HG03521 (cell line): ENCODE data around the gene MCRS1.
"Not testable (repeated sequence)": the region's sequence is repeated elsewhere in the genome, so short reads cannot be mapped to it uniquely, and the experiment has no call there.

Experiments used
- ATAC-seq: cut with Tn5 transposase; IDR thresholded peaks from one replicate; pipeline ENCODE4 v1.9.1; 2021; ENCODE audit warnings: mild to moderate bottlenecking, moderate library complexity; ENCODE audit not compliant: unreplicated experiment

The MCRS1 gene

GRCh38 chr12:49567611-49568441 is at the start of gene MCRS1:
MCRS1 (minus strand) TSS chr12:49568142; CDS start chr12:49566731, 1,411 bp downstream.
- peak; percentile 74 for ATAC-seq

- ATAC-seq = no peak
Measured at GRCh38 chr12:49616533-49617219, 48.7 kb upstream of the MCRS1 start.

GRCh38 chr12:49615725-49616124 is 47.8 kb upstream of the MCRS1 start:
- ATAC-seq = no peak

- no peak for ATAC-seq
Measured at GRCh38 chr12:49612210-49612609, 44.3 kb upstream of the MCRS1 start.

- not testable (repeated sequence) for ATAC-seq
Measured at GRCh38 chr12:49610785-49611184, 42.8 kb upstream of the MCRS1 start.

- no peak for ATAC-seq
Measured at GRCh38 chr12:49609875-49610154, 41.9 kb upstream of the MCRS1 start.

GRCh38 chr12:49609059-49609874 is 41.3 kb upstream of the MCRS1 start:
- no peak for ATAC-seq

- not testable (repeated sequence) for ATAC-seq
Measured at GRCh38 chr12:49605539-49605938, 37.6 kb upstream of the MCRS1 start, which contains the start of gene FAM186B. FAM186B (minus strand) TSS chr12:49605639; CDS start chr12:49605477, 162 bp downstream.

GRCh38 chr12:49604856-49605255 is 36.9 kb upstream of the MCRS1 start:
- no peak for ATAC-seq

GRCh38 chr12:49603721-49604120 is 35.8 kb upstream of the MCRS1 start:
- no peak for ATAC-seq

GRCh38 chr12:49599961-49600360 is 32.0 kb upstream of the MCRS1 start:
- no peak for ATAC-seq

- no peak for ATAC-seq
Measured at GRCh38 chr12:49598527-49598926, 30.6 kb upstream of the MCRS1 start.

GRCh38 chr12:49588721-49589516 is 21.0 kb upstream of the MCRS1 start:
- ATAC-seq = no peak

GRCh38 chr12:49588281-49588680 is 20.3 kb upstream of the MCRS1 start:
- ATAC-seq = no peak

GRCh38 chr12:49587174-49587908 is 19.4 kb upstream of the MCRS1 start:
- no peak for ATAC-seq

GRCh38 chr12:49585477-49586459 is 17.8 kb upstream of the MCRS1 start:
- no peak for ATAC-seq

- ATAC-seq = no peak
Measured at GRCh38 chr12:49584591-49584990, 16.6 kb upstream of the MCRS1 start.

- no peak for ATAC-seq
Measured at GRCh38 chr12:49583366-49584094, 15.6 kb upstream of the MCRS1 start.
